GM18867 (cell line): ENCODE results near the gene EXOC3L4.

Experiments
- ATAC-seq: cut with Tn5 transposase; IDR thresholded peaks from one replicate; pipeline ENCODE4 v1.9.1; 2021; ENCODE audit warnings: mild to moderate bottlenecking, moderate library complexity; ENCODE audit not compliant: unreplicated experiment

Gene EXOC3L4

DNA sequence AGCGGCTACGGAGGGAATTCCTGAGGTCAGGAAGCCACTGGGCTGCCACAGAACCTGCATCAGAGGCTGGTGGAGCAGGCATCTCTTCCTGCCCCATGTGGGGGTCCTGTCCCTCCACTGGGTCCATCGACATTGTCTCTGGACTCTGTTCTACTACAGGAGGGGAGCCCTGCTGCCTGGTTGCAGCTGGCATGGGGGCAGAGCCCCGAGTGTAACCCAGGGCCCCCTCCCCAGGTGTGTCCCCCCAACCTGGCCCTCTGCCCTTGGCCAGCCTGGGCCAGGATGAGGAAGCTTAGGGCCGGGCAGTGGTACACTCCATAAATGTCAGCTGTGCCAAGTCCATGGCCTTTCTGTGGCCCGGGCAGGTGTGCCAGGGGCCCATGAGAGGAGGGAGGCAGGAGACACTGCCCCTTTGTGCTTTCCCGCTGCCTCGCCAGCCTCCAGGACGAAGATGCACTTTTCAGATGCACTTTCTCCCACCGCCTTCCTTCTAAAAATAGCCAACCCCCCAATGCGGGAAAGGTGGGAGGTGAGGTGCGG is 4.0 kb upstream of the EXOC3L4 start:
- ATAC-seq, result no peak

DNA sequence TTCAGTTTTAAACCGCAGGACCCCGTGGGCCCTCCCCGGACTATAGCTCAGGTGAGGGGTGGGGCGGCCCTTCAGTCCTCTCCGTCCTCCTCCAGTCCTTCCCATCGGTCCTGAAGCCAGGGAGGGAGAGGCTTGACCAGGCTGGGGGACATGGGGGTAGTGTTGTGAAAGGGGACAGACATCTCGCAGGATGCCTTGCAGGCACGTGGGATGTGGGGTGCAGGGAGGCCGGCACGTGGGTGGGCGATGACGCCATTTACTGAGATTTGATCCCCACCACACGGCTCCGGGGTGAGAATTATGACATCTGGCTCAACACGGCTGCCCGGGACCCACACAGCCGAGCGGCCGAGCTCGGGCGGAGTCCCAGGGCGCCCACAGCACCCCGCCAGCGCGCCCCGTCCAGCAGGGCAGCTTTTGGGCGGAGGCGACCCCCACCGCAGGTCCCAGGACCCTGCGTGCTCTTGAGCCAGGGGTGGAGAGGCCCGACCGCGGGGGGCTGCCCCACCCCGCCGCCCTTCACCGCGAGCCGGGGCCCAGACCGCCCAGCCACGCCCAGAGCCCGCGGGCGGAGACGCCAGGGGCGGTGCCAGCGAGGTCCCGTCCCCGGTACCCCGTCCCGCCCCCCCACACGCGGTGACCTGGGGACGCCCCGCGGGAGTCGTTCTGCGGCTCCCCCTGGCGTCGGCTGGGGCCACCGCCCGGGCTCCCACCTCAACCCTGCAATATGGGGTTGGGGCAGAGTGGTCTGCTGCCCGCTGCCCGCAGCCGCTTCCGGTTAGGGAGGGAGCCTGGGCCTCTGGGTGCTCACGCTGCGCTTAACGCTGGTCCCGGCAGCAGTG is 3.3 kb upstream of the EXOC3L4 start:
- peak; percentile 68 for ATAC-seq

DNA sequence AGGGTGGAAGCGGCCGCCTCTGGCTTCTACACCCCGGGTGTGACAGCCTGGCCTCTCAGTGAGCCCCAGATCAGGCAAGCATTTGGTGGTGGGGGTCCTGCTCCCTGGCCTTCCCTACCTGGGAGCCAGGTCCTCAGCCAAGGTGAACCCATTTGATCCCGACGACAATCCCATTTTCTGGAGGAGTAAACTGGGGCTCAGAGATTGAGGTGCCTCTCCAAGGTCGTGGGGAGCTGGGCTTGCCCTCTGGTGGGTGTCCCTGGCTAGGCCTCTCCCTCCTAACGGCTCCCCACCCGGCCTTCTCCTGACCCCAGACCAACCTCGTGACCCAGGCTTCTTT is 2.7 kb upstream of the EXOC3L4 start:
- no peak for ATAC-seq

DNA sequence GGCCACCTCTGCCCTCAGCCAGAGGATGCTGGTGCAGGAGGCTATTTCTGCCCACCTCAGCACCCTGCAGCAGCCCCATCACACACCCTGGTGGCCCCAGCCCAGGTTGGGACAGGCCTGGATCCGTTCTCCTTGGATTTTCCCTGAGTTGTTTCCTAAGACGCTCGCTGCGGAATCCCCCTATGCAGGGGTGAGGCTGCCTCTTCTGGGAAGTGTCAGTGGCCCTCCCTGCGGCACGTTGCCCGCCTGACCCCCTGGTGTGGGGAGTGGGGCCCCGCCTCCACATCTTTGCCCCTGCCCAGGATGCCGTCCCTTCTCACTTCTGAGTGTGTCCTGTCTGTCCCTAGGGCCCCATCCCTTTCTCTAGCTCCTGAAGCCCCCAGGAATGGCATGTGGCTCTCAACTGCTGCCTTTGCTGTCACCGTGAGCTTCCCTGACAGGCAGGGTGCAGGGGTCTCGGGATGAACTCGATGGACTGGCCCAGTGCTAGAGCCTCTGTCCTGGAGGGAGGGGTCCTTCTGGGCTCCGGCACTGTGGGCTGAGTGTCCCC is 594 bp upstream of the EXOC3L4 start:
- ATAC-seq, result no peak

DNA sequence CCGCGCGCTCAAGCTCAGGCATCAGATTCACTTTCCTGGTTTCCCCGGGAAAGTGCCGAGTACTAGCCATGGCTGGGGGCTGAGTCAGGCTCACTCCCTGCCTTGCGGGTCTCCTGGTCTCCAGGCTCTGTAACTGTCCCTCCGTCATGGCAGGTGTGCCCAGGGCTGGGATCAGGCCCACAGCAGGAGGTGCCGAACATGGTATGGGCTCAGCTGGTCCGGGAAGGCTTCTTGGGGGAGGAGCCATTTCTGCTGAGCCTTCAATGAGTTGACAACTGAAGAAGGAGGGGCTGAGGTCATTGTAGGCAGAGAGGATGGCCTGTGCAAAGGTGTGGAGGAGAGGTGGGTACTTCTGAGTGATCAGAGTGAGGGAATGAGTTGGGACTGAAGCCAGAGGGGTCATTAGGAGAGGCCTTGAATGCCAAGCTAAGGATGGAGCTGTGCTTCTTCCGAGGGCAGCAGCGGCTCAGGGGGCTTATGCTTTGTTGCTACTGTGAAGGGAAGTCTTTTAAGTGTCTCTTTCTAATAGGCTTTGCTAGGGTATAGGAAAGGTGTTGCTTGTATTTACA is 769 bp downstream of the EXOC3L4 start:
- no peak for ATAC-seq

DNA sequence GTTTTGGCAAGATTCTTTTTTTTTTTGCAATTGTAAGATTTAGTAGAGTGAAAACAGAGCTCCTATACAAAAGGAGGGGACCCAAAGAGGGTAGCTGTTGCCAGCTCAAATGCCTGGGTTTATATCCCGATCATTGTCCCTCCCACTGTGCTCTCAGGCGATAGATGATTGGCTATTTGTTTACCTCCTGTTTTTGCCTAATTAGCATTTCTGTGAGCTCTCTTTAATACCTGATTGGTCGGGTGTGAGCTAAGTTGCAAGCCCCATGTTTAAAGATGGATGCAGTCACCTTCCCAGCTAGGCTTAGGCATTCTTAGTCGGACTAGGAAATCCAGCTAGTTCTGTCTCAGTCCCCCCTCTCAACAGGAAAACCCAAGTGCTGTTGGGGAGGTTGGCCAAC is 1.9 kb downstream of the EXOC3L4 start:
- no peak for ATAC-seq

DNA sequence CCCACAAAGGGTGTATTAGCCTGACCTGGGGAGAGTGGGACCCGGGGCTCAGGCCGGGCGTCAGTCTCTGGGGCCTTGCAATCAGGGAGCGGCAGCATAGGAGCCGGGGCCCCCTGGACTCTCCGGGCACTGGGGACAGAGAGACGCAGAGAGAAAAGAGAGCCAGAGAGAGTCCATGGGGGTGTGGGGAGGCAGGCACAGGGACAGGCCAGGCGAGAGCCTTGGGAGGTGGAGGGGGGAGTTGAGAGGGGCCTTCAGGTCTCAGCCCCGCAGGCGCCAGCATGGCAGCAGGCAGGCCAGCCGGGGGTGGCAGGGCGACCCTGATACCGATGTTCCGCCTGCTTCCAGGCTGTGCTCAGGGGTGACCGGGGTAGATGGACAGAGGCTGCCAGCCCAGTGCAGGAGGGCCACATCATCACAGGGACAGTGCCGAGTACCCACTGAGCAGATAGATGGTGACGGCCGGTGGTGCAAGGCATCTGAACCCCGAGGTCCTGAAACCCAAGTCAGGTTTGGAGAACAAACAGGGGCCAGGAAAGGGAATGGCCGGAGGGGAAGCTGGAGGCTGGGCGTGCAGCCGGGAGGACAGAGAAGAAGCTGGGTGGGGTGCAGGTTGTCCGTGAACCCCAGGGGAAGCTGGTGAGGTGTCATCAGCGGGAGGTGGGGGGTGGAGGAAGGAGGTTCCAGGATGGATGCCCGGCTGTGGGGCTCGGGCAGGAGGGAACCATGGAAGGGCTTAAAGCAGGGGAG is 2.9 kb downstream of the EXOC3L4 start:
- no peak for ATAC-seq

DNA sequence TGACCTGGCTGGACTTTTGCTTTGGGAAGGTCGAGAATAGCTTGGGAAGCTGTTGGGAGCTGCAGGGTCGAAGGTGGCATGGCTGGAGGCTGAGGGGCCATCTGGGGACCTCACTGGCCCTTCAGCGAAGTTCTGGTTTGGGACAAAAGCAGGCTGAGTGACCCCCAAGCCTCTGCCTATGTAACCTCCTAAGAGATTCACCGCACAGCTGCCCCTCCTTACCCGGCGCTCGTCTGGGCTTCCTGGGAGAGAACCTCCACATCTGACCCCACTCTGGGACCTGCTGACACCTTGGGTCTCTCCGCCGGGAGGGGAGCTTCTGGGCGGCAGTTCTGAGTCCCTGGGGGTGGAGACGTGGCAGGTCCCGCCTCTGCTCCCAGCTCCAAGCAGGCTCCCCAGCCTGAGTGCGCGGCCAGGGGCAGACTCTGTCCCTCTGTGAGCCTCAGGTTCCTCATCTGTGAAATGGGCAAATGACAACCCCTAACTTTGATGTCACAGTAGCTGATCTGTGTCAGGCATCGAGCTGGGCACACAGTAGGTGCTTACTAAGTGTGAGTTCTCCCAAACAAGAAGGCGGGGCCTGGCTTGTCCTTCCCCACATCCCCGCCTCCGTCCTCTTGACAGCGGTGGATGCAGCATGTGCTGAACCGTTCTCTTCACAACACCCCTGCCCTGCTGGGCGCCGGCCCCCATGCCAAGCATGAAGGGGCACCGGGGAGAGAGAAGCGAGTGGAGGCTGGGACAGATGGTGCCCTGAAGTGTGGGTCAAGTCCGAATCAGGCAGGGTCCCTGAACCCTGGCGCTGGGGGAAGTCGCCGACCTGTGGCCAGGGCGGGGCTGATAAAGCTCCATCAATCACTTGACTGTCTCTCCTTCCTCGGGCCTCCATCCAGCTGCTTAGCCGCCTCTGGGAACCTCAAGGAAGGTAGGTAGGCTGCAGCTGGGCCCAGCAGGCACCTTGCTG is 3.8 kb downstream of the EXOC3L4 start:
- ATAC-seq, result no peak

DNA sequence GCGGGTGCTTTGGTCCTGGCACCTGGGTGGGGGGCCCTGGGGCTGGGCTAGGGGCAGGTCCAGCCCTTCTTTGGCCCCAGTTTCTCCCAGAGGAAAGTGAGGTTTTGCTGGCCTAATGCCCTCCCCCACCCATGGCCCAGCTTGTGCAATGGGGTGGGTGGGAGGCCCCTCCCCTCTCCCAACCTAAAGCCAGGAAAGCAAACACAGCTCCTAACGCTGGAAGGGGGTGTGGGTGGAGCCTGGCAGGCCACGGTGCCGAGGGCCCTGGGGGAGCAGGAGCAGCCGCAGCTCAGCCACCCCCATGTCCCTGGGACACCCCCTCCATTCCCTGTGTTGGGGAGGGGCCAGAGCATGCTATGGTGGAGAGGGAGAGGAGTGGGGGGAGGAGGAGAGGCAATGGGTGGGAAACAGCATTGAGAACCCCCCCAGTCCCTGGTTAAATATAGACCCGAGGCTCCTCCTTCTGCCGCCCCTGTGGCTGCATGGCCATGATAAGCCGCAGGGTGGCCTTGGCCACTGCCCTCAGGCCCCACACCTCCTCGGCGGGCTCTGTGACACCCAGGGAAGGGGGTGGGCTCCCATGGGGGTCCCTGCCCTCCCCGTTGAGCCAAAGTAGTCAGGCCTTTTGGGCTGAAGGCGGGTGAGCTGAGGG is 4.7 kb downstream of the EXOC3L4 start:
- ATAC-seq, result no peak

DNA sequence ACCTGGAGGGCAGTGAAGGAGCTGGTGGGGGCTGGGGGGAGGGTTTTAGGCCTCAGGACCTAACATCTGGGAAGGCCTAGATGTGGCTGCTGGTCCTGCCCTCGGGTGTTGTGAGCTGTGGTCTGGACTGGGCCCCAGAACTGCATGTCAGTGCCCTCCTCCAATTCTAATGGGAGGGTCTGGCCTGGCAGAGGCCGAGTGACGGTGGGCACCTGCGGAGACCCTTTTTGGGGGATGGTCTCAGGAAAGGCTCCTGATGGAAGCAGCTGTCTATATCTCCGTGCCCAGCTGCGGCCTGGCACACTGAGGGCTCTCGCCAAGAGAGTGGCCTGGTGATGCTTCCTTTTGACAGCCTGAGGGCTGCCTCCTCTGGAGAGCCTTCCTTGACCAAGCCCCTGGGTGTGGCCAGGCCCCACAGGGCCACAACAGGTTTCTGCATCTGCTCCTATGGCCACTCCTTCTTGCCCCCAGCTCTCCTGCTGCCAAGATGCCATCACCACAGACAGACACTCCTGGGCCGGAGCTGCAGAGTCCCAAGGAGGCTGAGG is 5.3 kb downstream of the EXOC3L4 start:
- ATAC-seq, result no peak

DNA sequence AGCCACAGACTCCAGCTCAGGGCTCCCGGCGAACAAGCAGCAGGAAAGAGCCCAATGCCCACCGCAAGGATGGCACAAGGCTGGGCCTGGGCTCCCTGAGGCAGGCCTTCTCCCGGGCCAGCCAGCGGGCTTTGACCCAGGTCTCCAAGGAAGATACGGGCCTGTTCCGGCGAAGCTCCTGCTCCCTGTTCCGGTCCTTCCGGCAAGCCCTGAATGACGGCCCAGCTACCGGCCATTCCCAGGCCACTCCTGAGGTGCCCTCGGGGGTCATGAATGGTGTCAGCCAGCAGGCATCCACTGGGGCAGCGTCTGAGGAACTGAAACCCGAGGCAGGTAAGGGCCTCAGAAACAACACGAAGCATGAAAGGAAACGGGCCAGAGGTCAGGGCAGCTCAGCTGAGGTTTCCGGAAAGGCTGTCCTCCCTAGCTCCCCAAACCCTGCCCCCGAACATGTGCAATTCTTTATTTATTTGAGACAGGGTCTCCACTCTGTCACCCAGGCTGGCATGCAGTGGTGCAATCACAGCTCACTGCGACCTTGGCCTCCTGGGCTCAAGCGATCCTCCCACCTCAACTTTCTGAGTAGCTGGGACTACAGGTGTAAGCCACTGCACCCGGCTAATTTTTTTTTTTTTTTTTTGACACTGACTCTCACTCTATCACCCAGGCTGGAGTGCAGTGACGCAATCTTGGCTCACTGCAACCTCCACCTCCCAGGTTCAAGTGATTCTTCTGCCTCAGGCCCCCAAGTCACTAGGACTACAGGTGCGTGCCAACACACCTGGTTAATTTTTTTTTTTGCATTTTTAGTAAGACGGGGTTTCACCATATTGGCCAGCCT is 6.0 kb downstream of the EXOC3L4 start:
- ATAC-seq, result peak; percentile 65

DNA sequence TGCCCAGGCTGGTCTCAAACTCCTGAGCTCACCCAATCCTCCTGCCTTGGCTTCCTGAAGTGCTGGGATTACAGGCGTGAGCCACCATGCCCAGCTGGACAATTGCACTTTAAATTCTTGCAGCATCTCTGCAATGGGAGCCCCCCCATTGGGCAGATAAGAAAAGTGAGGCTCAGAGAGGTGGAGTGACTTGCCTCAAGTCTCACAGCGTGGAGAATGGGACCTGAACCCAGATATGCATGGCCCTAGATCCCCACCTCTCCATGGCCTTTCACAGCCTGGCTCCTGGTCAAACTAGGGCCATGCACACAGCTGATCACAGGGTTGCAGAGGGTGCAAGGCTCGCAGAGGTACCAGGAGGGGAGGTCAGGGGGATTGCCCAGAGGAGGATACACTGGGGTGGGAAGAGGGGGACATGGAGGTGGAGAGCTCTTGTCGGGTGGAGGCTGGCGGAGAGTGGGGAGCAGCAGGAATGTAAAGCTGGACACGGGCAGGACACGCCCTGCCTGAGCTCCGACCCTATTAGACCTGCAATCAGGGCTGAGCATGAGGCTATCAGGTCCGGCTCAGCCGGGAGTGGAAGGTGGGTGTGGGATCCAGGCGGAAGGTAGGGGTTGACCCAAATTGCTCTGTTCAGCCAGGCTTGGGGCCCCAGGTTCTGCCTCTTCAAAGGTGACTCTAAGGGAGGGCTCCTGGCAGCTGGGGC is 6.9 kb downstream of the EXOC3L4 start:
- no peak for ATAC-seq

DNA sequence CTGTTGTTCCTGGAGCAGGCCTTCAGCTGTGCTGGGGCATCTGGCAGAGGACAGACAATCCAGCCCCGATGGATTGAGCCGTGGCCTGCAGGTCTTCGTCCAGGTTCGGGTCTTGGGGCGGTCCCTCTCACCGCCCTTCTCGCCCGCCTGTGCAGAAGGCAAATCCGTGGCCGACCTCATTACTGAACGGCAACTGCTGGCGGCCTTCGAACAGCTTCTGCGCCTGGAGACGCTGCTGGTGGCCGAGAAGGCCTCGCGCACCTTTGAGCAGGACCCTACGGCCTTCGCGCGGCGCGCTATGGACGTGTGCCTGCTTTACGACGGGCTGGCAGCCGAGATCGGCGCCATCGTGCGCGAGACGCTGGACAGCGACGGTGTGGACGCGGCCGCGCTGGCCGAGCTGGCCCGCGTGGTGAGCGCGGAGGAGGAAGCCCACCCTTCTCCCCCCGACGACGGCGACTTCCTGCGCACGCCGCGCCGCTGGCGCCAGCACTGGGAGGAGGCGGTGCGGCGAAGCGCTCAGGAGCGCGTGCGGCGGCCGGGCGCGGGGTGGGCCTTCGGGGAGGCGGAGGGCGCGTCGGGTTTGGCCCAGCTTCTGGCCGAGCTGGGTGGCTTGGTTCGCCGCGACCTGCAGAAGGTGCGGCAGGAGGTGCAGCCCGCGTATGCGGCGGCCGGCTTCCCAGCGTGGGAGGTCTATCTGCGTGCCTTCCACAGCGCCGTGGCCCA is 7.6 kb downstream of the EXOC3L4 start:
- no peak for ATAC-seq

DNA sequence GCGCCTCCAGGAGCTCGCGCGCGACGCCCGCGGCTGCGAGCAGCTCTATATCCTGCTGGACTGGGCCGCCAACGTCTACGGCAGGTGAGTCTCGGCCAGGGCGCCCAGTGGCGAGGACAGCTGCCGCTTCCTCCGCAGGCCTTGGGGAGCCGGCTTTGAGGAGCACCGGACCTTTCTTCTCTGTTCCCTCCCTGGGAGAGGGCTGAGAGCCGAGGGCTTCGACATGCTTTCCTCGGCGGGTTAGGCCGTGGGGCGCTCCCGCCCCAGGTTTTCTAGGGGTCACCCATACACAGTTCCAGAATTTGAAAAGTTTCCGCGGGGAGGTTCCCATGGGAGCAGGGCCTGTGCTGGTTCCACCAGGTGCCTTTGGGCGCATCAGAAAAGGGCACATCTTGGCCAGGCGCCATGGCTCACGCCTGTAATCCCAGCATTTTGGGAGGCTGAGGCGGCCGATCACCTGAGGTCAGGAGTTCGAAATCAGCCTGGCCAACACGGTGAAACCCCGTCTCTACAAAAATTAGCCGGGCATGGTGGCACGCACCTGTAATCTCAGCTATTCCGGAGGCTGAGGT is 8.2 kb downstream of the EXOC3L4 start:
- no peak for ATAC-seq

DNA sequence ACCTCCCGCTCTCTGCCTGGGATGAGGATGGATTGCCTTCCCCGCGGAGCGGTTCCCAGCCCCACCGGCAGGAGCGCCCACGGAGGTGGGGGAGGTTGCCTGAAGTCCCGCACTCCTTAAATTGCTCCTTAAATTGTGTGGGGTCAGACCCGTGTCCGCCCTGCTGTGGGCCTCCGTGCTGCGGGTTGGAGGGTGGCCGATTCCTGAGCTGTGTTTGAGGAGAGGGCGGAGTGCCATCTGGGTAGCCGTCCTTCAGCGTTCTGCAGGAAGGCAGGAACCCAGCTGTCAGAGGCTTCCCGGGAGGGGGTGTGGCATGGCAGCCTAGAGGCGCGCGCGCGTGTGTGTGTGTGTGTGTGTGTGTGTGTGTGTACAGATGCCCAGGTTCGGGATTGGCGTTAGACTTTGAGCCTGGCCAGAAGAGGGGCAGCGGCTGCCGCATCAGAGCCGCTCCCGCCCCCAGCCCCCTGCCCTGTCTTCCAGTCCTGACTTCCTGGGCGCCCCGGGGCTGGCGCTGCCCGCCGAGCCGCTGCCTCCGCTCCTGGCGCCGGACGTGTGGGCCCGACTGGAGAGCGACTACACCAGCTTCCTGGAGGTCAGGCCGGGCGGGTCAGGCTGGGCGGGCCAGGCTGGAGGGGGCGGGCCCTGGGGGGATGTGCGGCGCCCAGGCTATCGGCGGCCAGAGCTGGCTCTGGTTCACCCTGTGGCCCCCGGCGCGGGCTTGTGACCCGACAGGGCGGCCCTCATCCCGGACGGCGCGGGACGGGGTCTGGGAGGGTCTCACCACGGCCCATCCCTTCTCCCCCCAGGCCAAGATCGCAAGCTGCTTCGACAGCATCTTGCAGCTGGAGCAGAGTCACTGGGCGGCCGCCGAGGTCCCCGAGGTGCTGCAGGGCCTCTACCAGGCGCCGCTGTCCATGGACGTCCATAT is 9.2 kb downstream of the EXOC3L4 start:
- no peak for ATAC-seq

DNA sequence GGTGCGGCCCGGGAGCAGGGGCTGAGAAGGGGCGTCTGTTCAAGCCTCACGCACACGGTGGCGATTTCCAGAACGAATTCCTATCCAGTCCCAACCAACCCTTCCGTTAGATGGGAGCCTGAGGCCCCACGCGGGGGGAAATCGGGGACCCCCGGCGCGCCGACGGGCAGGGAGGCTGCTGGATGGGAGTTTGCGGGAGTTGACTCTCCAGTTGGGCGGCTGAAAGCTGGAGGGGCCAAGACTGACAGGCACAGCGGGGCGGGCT is 9.8 kb downstream of the EXOC3L4 start:
- ATAC-seq, result no peak
